Right forelimb (tissue), 1 donor: Measurements from ENCODE around the gene COQ8A.
"Not testable (repeated sequence)": the region's sequence is repeated elsewhere in the genome, so short reads cannot be mapped to it uniquely, and the experiment has no call there.

Source experiments
- DNase-seq: peaks from one replicate; pipeline ENCODE4 v3.0.0-alpha.2; 2018

Gene COQ8A

GRCh38 chr1:226953175-226953800 is 13.2 kb downstream of the COQ8A start:
- DNase-seq: no peak

DNA sequence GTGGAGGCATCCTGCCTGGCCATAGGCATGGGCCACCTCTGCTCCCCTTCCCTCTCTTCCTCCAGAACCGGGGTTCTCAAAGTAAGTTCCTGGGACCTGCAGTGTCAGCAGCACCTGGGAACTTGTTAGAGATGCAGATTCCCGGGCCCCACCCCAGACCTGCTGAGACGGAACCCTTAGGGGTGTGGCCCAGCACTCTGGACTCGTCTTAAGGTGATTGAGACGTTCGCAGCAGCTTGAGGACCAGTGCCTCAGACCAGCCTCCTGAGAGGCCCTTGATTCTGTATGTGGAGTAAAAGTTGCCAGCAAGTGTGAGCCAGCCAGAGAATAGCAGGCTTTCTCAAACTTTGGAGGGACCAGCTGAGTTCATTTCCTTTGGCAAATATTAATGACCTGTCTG is 14.2 kb downstream of the COQ8A start:
- no peak for DNase-seq

GRCh38 chr1:226954777-226955176 is 14.7 kb downstream of the COQ8A start:
- no peak for DNase-seq

- DNase-seq: not testable (repeated sequence)
Observed at GRCh38 chr1:226955857-226956256, 15.8 kb downstream of the COQ8A start.

GRCh38 chr1:226956942-226957713 is 17.0 kb downstream of the COQ8A start:
- peak; percentile 0 for DNase-seq

DNA sequence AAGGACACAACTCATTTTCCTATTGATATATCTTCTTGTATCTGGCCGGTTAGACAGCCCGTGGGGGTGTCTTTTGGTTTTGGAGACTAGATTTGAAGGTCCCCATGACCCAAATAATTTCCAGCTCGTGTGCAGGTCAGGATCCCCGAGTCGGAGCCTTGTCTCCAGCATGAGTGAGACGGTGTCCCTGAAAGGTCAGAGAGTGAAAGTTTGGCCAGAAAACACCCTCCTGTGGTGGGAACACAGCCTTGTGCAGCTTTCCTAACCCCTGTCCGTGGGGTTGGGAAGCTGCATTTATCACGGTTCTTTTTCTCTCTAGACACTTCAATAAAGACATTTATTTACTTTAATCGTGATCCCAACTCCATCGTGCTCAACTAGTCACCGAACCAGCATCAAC is 17.6 kb downstream of the COQ8A start:
- peak; percentile 13 for DNase-seq

DNA sequence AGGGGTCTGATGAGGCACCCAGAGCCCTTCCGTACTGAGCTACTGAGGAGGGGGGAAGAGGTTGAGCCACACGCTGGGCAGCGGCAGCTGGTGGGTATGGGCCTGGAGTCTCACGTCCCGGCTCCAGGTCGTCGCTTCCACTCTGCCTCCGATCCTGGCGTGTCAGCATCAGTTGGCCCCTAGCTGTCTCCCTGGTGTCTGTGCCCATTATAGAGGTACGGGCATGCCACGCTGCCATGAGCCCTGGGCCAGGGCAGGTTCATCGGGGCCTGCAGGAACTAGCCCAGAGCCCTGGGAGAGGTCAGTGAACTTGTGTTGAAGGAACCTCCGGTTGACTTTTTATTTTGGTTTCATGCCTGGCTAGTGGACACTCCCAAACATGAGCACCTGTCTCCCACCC is 18.2 kb downstream of the COQ8A start:
- no peak for DNase-seq

DNA sequence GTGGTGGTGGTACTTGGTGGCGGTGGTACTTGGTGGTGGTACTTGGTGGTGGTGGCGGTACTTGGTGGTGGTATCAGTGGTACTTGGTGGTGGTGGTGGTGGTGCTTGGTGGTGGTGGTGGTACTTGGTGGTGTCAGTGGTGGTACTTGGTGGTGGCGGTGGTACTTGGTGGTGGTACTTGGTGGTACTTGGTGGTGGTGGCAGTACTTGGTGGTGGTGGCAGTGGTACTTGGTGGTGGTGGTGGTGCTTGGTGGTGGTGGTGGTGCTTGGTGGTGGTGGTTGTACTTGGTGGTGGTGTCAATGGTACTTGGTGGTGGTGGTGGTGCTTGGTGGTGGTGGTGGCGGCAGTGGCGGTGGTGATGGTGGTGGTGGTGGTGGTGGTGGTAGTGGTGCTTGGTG is 20.2 kb downstream of the COQ8A start:
- no peak for DNase-seq

GRCh38 chr1:226960944-226961765 is 21.1 kb downstream of the COQ8A start:
- DNase-seq: no peak

- DNase-seq: no peak
Observed at GRCh38 chr1:226962421-226963391, 22.6 kb downstream of the COQ8A start.

- no peak for DNase-seq
Observed at GRCh38 chr1:226964068-226964425, 24.0 kb downstream of the COQ8A start.

- DNase-seq: no peak
Observed at GRCh38 chr1:226964611-226965486, 24.8 kb downstream of the COQ8A start.

GRCh38 chr1:226965581-226966440 is 25.7 kb downstream of the COQ8A start:
- DNase-seq: no peak

DNA sequence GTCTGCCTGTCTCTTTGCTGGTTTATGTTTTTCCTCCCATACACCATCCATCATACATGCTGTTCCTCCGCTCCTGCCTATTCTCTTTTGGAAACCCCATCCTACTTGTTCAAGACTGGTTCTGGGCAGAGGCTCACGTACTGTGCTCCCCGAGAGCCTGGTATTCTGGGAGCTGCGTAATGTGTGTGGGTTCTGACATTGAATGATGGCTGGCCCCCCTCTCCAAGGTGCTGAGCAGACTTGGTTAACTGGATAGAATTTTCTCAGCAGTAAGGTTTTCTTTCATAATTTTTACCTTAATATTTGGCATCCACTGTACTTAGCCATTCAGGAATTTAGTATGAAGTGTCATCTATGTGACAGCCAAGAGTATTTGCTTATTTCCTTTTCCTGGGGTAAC is 26.6 kb downstream of the COQ8A start:
- DNase-seq: no peak

- no peak for DNase-seq
Observed at GRCh38 chr1:226967665-226968064, 27.6 kb downstream of the COQ8A start.

GRCh38 chr1:226971765-226972164 is 31.7 kb downstream of the COQ8A start:
- DNase-seq: no peak

DNA sequence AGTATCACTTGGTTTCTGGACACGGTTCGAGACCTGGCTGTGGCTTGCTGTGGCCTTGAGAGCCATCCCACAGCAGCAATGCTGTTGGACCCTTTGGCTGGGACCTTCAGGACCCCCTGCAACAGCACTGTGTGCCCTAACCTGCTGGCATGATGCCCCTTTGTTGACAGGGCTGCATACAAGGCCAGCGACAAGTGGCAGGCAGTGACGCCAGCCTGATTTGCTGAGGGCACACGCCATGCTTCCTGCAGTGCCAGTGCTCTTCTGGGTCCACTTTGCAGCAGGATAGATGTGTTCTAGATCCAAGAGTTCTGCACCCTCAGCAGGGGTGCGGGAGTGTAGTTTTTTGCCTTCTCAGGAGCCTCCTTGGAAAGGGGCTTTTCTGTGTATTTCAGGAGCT is 32.8 kb downstream of the COQ8A start:
- no peak for DNase-seq

GRCh38 chr1:226973371-226973897 is 33.3 kb downstream of the COQ8A start:
- DNase-seq: no peak

DNA sequence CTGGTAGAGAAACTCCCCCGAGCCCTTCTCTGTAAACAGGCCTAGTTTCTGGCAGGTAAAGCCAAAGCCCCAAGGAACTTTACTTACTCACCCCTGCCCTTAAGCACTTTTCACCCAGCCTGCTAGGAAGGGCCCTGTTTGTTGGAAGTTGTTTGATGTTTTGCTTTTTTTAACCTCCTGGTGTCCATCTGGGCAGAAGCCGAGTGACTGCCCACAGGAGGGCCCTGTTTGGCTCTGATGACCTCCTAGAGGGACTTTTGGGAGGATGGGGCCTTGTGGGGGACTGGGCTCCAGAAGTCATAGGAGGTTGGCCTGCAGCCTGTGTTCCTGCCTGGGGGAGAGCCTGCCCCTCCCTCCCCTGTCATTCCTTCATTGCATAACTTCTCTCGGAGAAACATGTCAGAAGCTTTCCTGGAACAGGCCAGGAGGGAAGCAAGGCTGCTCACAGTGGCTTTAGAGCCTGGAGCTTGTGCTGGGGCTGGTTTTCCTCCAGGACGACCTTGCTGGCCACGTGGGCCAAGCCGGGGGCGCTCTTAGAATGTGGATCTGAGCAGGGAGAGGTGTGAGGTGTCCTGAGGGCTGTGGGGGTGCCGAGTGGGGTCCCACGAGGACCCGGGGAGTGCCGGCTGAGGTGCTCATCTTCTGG is 33.9 kb downstream of the COQ8A start:
- peak; percentile 47 for DNase-seq
